Measurements from ENCODE around the gene GPR183. TPM values are rescaled to one million over a fixed set of nuclear protein-coding genes. Genes with fewer than 3 reads are reported as not detected.

Gene GPR183
- total RNA-seq, 8 experiments from 2014 or later, result 0.63 to 6.1 (median 1.1) TPM

- Histone ChIP-seq H3K27ac (no peak overlapping the region), H3K4me1 (replicated peaks in 1 of 2) (no peaks in the 10 kb centered on the region), H3K4me3 (no peak overlapping the region)
- in situ Hi-C loops (cut with MboI; ENCODE audit: low pct_unique_long_range_greater_than_20kb in 2 of 9, low sequenced_read_pairs in 9 of 9, unreplicated experiment in 9 of 9), result loop anchor here in 1 of 9 experiments (10.0 kb wide), 1 partner anchor 169 kb away; no protein-coding TSS in a partner anchor
- ATAC-seq (replicated peaks in 6 of 8), result peak in 6 of 8 experiments; percentile 32 to 80 (median 48)
- WGBS, 10 experiments, result 18 to 73% (median 56%) methylated on average over 2 to 3 of the region's 3 CpGs; no CpG with 5 or more reads in 1 of the 10 experiments
These were observed 41.3 kb downstream of the GPR183 start for GRCh38 chr13:99265821-99266426.

DNA sequence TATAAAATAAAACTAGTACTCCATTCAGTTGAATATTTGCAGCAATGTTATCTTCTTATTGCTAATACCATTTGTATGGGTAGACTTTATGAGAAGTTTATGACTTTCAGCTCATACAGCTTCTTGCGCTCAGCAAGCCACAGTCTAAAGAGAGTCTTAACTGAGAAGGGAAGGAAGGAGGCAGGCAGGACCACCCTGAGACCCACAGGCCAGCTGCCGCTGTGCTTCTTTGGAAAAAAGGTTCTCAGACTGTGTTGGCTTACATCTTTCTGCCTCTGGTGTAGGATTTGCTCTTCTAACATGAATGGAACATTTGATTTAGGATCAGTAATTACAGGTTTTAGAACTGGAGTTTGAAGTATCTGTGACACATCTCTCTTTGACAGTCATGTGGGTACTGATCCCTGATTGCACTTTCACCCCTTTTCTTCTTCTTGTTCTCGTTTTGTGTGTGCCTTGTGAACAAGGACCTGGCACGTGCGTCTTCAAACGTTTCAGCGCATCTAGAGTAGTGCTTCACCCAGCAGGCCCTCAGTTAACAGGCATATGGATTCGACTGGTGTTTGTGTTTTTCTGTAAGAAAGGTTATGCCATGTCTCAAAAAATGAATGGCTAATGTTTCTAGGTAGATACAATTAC is 41.9 kb downstream of the GPR183 start:
- H3K4me3 ChIP-seq, result no peak overlapping the region
- in situ Hi-C loops (cut with MboI; ENCODE audit: low pct_unique_long_range_greater_than_20kb in 2 of 9, low sequenced_read_pairs in 9 of 9, unreplicated experiment in 9 of 9), result loop anchor here in 1 of 9 experiments (10.0 kb wide), 1 partner anchor 170 kb away; no protein-coding TSS in a partner anchor
- H3K27ac ChIP-seq, result no peak overlapping the region
- ATAC-seq (replicated peaks in 6 of 8), result no peak
- 20 to 88% (median 75%) methylated on average over 1 to 8 of the region's 8 CpGs; no CpG with 5 or more reads in 2 of the 10 experiments for WGBS, 10 experiments
- H3K4me1 ChIP-seq (replicated peaks in 1 of 2), result peaks cover 0 to under 1% of the 10 kb centered on the region in 2 donors

GRCh38 chr13:99264051-99264450 is 43.1 kb downstream of the GPR183 start:
- in situ Hi-C loops (cut with MboI; ENCODE audit: low pct_unique_long_range_greater_than_20kb in 2 of 9, low sequenced_read_pairs in 9 of 9, unreplicated experiment in 9 of 9), result loop anchor here in 1 of 9 experiments (10.0 kb wide), 1 partner anchor 171 kb away; no protein-coding TSS in a partner anchor
- WGBS, 10 experiments, result 100% methylated on average over 1 of the region's 1 CpG; no CpG with 5 or more reads in 7 of the 10 experiments
- Histone ChIP-seq H3K4me3 (no peak overlapping the region), H3K4me1 (replicated peaks in 1 of 2) (peaks cover 0 to 3% of the 10 kb centered on the region in 2 donors), H3K27ac (no peak overlapping the region)
- no peak for ATAC-seq (replicated peaks in 6 of 8)

DNA sequence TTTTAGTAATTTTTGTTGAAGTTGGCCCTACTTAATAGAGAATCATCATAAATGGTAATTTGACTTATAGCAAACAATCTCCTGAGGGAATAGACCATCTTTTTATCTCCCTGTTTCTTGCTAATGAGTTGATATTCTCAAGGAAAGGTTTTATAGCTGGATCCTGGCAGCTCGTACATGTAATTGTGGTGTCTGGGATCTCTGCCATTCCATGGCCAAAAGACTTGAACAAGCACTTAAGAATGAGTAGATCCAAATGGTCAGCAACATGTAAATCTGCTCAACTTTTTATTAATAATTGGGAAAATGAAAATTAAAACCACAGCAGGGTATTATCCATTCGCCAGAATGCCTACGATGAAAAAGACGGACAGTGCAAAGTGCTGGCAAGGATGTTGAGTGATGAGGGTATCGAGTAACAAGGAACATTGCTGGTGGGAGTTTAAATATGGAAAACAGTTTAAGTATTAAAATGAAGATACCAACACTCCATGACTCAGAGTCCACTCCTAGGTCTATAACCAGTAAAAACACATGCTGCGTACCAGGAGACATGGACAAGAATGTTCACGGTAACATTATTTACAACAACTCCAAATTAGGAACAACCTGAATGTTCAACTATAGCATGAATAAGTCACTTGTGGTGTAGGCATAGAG is 43.9 kb downstream of the GPR183 start:
- H3K4me1 ChIP-seq (replicated peaks in 1 of 2), result peaks cover 0 to 3% of the 10 kb centered on the region in 2 donors
- H3K4me3 ChIP-seq, result no peak overlapping the region
- peak in 3 of 8 experiments; percentile 43 to 76 (median 64) for ATAC-seq (replicated peaks in 6 of 8)
- in situ Hi-C loops (cut with MboI; ENCODE audit: low pct_unique_long_range_greater_than_20kb in 2 of 9, low sequenced_read_pairs in 9 of 9, unreplicated experiment in 9 of 9), result loop anchor here in 1 of 9 experiments (10.0 kb wide), 1 partner anchor 172 kb away; no protein-coding TSS in a partner anchor
- WGBS, 10 experiments, result 74 to 100% (median 96%) methylated on average over 4 to 7 of the region's 7 CpGs
- no peak overlapping the region for H3K27ac ChIP-seq

DNA sequence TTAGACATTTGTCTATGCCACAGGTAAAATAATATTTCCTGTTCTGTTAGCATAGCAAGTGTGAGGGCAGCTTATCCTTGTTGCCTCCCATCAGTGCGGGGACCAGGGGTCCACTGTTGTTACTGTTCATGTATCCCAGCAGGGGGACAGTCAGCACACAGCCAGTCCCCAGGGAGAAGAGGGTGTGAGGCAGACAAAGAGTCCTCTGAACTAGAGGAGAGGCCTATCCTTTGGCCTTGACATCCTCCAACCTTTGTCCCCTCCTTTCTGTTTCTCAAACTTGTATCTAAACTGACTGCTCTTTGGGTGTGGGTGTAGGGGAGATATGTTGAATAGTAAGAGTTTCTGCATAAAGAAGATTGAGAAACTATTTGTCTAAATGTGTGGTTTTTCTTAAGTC is 46.1 kb downstream of the GPR183 start:
- Histone ChIP-seq H3K4me1 (replicated peaks in 1 of 2) (peaks cover 0 to 3% of the 10 kb centered on the region in 2 donors), H3K27ac (no peak overlapping the region), H3K4me3 (no peak overlapping the region)
- in situ Hi-C loops (cut with MboI; ENCODE audit: low pct_unique_long_range_greater_than_20kb in 2 of 9, low sequenced_read_pairs in 9 of 9, unreplicated experiment in 9 of 9), result loop anchor here in 1 of 9 experiments (10.0 kb wide), 1 partner anchor 174 kb away; no protein-coding TSS in a partner anchor
- ATAC-seq (replicated peaks in 6 of 8), result peak in 2 of 8 experiments; percentile 27 to 58
- 83 to 100% (median 100%) methylated on average over 1 of the region's 1 CpG; no CpG with 5 or more reads in 2 of the 10 experiments for WGBS, 10 experiments

GRCh38 chr13:99260216-99260615 is 47.0 kb downstream of the GPR183 start:
- in situ Hi-C loops (cut with MboI; ENCODE audit: low pct_unique_long_range_greater_than_20kb in 2 of 9, low sequenced_read_pairs in 9 of 9, unreplicated experiment in 9 of 9), result loop anchor here in 1 of 9 experiments (10.0 kb wide), 1 partner anchor 175 kb away; no protein-coding TSS in a partner anchor
- 80 to 100% (median 99%) methylated on average over 1 to 5 of the region's 5 CpGs; no CpG with 5 or more reads in 4 of the 10 experiments for WGBS, 10 experiments
- no peak for ATAC-seq (replicated peaks in 6 of 8)

GRCh38 chr13:99258946-99259345 is 48.3 kb downstream of the GPR183 start:
- in situ Hi-C loops (cut with MboI; ENCODE audit: low pct_unique_long_range_greater_than_20kb in 2 of 9, low sequenced_read_pairs in 9 of 9, unreplicated experiment in 9 of 9), result no loop called here
- Histone ChIP-seq H3K4me1 (replicated peaks in 1 of 2) (peaks cover 3 to 9% of the 10 kb centered on the region in 2 donors), H3K4me3 (no peak overlapping the region), H3K27ac (no peak overlapping the region)
- no peak for ATAC-seq (replicated peaks in 6 of 8)
- WGBS, 10 experiments, result 87 to 100% (median 92%) methylated on average over 1 to 3 of the region's 3 CpGs; no CpG with 5 or more reads in 1 of the 10 experiments

More at GRCh38 chr13:99260216-99260615, 47.0 kb downstream of the GPR183 start:
- Histone ChIP-seq H3K4me3 (no peak overlapping the region), H3K4me1 (replicated peaks in 1 of 2) (peaks cover 3 to 7% of the 10 kb centered on the region in 2 donors), H3K27ac (no peak overlapping the region)

- H3K4me1 ChIP-seq (replicated peaks in 1 of 2), result peaks cover 3 to 9% of the 10 kb centered on the region in 2 donors
- 83 to 100% (median 94%) methylated on average over 1 to 4 of the region's 4 CpGs; no CpG with 5 or more reads in 2 of the 10 experiments for WGBS, 10 experiments
- in situ Hi-C loops (cut with MboI; ENCODE audit: low pct_unique_long_range_greater_than_20kb in 2 of 9, low sequenced_read_pairs in 9 of 9, unreplicated experiment in 9 of 9), result no loop called here
These were observed 48.9 kb downstream of the GPR183 start, which contains the start of gene GPR18 for GRCh38 chr13:99258210-99258860. Gene GPR18 (minus strand): TSS chr13:99258379. CDS start chr13:99255872, 2,507 bp downstream.

DNA sequence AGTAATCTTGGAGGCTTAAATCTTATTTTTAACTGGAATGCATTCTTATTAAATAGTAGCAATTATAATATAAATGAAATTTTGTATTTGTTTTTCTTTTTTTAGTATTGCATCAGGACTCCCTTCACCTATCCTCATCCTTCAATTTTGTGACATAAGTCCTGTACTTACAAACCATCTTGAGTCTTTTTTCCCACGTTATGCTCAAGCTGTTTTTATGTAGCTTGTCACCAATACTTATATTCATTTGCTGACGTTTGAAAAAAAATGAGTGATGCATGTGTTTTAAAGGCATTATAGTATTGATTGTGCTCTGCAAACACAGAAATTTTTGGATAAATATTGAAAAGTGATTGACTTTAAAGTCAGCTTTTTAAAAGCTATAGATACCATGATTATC is 49.9 kb downstream of the GPR183 start:
- H3K4me1 ChIP-seq (replicated peaks in 1 of 2), result peaks cover 3 to 9% of the 10 kb centered on the region in 2 donors
- in situ Hi-C loops (cut with MboI; ENCODE audit: low pct_unique_long_range_greater_than_20kb in 2 of 9, low sequenced_read_pairs in 9 of 9, unreplicated experiment in 9 of 9), result no loop called here
- ATAC-seq (replicated peaks in 6 of 8), result no peak
- no peak overlapping the region for H3K4me3 ChIP-seq
- no peak overlapping the region for H3K27ac ChIP-seq
- WGBS, 10 experiments, result 60 to 100% (median 94%) methylated on average over 1 to 2 of the region's 2 CpGs

More at GRCh38 chr13:99258210-99258860, 48.9 kb downstream of the GPR183 start, which contains the start of gene GPR18:
- Histone ChIP-seq H3K27ac (no peak within 1 kb of the TSS), H3K4me3 (no peak within 1 kb of the TSS)
- no peak for ATAC-seq (replicated peaks in 6 of 8)

GRCh38 chr13:99256709-99257108 is 50.5 kb downstream of the GPR183 start:
- WGBS, 10 experiments, result 54 to 100% (median 93%) methylated on average over 1 to 3 of the region's 3 CpGs
- no peak overlapping the region for H3K4me3 ChIP-seq
- no peak for ATAC-seq (replicated peaks in 6 of 8)
- in situ Hi-C loops (cut with MboI; ENCODE audit: low pct_unique_long_range_greater_than_20kb in 2 of 9, low sequenced_read_pairs in 9 of 9, unreplicated experiment in 9 of 9), result no loop called here
- H3K27ac ChIP-seq, result no peak overlapping the region
- peaks cover 3 to 9% of the 10 kb centered on the region in 2 donors for H3K4me1 ChIP-seq (replicated peaks in 1 of 2)

DNA sequence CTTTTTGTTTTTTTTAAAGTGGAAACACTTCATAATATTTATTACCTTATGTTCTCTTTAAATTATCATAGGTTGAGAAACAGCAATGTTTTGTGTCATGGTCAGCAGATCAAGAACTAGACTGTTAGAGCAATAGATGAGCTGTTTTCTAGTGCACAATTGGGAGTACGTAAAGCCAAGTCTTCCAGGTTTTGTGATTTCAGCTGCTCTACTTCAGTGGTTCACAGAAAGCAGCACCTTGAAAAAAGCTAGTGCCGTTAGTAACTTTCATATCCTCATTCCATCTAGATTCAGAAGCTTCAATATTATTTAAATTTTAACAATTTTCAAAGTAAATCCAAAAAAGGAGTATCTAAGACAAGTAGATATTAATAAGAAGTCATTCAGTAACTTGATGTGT is 50.9 kb downstream of the GPR183 start:
- WGBS, 10 experiments, result 80 to 100% (median 95%) methylated on average over 1 to 2 of the region's 2 CpGs
- in situ Hi-C loops (cut with MboI; ENCODE audit: low pct_unique_long_range_greater_than_20kb in 2 of 9, low sequenced_read_pairs in 9 of 9, unreplicated experiment in 9 of 9), result no loop called here
- Histone ChIP-seq H3K4me1 (replicated peaks in 1 of 2) (peaks cover 3 to 9% of the 10 kb centered on the region in 2 donors), H3K4me3 (no peak overlapping the region), H3K27ac (no peak overlapping the region)
- no peak for ATAC-seq (replicated peaks in 6 of 8)

DNA sequence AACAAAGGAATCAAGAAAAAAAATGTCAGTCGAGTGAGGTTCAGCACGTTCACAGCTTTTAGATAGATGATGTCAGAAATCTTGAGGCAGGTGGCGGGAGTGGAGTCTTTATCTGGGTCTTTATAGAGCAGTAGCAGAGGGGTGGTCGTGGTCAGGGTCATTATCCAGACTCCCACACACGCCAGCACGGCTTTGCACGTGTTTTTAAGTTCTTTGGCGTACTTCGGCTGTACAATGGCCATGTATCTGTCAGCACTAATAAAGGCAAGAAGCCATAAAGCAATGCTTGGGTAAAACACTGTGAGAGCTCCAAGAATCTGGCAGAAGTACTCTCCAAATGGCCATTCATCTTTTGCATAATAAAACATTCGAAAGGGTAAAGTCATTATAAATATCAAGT is 51.9 kb downstream of the GPR183 start:
- H3K4me3 ChIP-seq, result no peak overlapping the region
- H3K27ac ChIP-seq, result peak overlapping the region in 1 of 2 donors; percentile 3
- 74 to 100% (median 80%) methylated on average over 1 to 9 of the region's 10 CpGs; no CpG with 5 or more reads in 3 of the 10 experiments for WGBS, 10 experiments
- ATAC-seq (replicated peaks in 6 of 8), result peak in 1 of 8 experiments; percentile 22
- in situ Hi-C loops (cut with MboI; ENCODE audit: low pct_unique_long_range_greater_than_20kb in 2 of 9, low sequenced_read_pairs in 9 of 9, unreplicated experiment in 9 of 9), result no loop called here
- H3K4me1 ChIP-seq (replicated peaks in 1 of 2), result peaks cover 2 to 9% of the 10 kb centered on the region in 2 donors
